DMS153 treated with DMSO at 0.1 percent for 48 hours (cell line): ENCODE measurements around the gene RCAN1.
"Not testable (repeated sequence)": the region's sequence is repeated elsewhere in the genome, so short reads cannot be mapped to it uniquely, and the experiment has no call there.

Experiments
- DNase-seq: peaks from one replicate; lab custom pipeline; 2025; ENCODE audit not compliant: unreplicated experiment; lab: John Stamatoyannopoulos, UW

Gene RCAN1

GRCh38 chr21:34519016-34519415, 95.9 kb downstream of the RCAN1 start:
- DNase-seq: no peak

GRCh38 chr21:34518301-34518700, 96.6 kb downstream of the RCAN1 start:
- DNase-seq: no peak

GRCh38 chr21:34517491-34518245, 97.2 kb downstream of the RCAN1 start:
- no peak for DNase-seq

DNA sequence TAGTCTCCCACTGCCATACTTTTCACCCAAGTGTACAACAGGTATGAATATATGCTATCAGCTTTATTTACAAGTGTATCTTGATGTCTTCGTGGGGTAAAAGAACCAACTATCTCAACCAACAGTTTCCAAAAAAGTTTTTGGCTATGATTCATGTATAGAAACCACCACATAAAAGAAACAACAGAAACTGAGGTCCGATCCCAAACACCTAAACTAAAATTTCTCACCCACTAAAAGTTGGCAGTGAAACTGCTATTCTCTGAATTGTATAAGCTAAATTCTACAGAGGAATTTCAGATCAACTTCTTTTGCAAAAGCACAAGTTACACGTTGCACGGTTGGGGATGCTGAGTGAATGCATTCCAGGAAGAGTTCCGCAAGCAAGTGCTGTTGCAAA, 97.9 kb downstream of the RCAN1 start:
- DNase-seq: no peak

- no peak for DNase-seq
Observed at GRCh38 chr21:34514576-34515115, 100.3 kb downstream of the RCAN1 start.

- no peak for DNase-seq
Observed at GRCh38 chr21:34513129-34513675, 101.7 kb downstream of the RCAN1 start.

DNA sequence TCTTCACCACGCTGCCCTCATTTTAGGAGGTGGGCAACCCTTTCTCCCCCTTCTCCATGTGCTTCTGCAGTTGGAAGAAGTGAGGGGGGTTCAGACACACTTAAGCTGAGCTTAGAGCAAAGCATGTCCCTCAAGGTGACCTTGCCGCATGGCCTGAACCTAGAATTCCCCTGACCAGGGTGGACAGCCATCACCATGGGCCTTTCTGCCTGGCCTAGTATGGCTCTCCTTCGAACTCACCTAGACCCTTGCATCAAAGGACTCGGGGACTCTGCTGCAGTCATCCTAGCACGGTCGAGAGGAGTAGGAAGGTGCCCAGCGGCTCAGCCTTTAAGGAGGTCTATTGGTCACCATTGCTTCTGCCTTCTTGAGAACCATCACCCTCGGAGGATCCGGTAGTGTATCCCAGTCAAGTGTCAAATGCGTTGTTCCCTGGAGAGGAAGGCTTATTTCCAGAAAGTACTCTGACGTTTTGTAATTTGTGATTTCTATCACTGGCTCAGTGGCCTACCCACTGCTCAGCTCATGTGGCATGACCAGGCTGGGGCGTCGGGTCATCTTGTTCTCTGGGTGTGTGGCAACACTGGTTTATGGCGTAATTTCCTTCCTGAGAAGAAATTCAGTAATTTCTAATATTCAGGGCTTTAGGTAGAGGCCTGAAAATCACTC, 103.0 kb downstream of the RCAN1 start, which contains the start of gene KCNE1:
Gene KCNE1 (minus strand): TSS at position 424 of the 669 bp plus-strand sequence. CDS start 62,576 bp downstream, outside the sequence.
- no peak for DNase-seq

DNA sequence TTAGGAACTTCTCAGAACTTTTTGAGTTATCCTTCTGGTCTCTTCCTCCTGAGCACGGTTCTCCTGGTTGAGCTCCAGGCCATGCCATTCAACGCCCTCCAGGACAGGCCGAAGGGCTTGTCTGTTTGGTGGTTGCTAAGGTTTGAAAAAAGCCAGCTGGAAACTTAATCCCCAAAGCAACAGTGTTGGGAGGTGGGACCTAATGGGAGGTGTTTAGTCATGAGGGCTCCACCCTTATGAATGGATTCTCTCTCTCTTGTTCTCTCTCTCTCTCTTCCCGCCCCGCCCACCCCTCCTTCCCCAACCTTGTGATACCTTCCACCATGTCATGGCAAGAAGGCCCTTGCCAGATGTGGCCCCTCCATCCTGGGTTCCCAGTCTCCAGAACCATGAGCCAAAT, 103.7 kb downstream of the RCAN1 start:
- DNase-seq: no peak

DNA sequence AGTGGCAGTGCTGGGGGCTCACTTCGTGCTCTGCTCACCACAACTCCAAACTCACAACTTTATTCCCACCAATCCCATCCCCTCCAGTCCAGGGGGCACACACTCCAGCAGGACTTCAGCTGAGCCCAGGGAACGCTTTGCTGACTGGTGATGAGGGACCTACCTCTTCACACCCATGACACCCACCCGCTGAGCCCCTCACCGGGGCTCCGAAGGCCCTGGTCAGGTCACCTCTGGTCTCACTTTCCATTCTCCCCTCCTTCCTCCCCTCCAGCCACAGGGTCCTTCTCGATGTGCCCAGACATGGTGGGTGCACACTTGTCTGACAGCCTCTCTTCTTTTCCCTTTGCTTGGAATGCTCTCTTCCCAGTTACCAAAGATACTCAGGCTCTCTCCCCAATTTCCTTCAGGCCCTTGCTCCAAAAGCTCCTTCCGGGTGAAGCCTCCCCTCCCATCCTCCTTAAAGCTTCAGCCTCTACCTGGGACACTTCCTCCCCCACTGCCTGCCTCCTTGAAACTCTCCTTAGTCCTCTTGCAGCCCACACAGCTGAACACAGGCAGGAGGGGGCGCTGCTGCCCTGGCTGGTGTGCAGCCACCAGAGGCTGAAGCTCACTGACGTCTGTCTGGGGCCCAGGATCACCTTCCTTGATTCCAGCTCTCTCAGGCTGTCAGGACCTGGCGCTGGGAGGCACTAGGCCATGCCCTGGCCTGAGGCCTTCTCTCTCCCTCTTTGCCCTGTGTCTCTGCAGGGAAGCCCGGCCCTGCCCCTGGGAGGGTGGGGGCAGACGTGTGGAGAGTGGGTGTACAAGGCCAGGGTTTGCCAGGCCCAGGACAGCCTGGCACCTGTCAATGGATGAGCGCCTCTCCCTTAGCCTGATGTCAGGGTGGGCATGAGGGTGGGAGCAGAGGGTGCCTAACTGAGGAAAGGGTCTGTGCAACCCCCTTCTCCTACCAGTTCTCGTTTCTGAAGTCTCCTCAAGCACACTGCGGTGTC, 104.5 kb downstream of the RCAN1 start:
- DNase-seq: peak; percentile 6

GRCh38 chr21:34509151-34509550, 105.8 kb downstream of the RCAN1 start:
- DNase-seq: no peak

- no peak for DNase-seq
Observed at GRCh38 chr21:34504595-34504994, 110.3 kb downstream of the RCAN1 start.

DNA sequence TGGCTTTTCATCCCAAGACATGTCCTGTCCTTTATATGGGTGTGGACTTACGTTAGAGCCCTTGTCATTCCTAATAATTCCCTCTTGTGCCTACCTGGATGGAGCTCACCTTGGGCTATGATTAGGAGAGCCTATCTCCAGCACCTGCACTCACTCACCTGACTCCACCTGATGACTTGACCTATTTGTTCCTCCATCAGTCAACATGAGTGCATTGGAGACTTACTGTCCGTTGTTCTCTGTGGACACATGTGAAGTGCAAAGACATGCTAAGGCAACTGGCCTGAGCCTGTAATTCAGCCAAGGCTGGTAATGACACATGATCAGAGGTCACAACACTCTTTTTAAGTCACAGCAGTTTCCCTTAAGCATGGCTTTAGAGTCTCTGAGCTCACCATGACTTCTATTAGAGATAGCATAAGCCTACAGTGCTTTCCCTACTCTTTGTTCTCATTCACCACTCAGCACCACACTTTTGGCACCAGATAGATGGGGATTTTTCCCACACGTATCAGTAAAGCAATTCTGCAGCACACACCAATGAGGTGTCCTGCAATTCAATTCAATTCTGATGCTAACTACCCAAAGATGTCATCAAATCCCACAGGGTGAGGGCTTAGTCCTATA, 112.3 kb downstream of the RCAN1 start:
- DNase-seq: no peak

DNA sequence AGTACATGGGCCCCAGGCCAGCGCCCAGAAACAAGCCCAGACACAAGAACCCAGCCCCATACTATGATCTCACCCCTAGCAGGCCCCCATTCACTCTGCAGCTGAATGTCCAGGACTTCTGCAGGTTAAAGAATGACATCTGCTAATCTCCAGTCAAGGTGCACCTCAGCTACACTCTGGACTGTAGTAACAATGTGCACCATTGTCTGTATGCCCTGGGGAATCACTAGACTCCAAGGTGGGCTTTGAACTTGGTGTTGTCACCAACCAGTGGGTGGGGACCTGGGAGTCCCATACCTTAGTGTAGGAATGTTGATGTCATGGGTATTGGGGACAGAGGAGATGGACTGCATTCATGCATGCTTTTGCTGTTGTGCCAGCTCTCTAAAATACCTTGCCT, 113.2 kb downstream of the RCAN1 start:
- no peak for DNase-seq

DNA sequence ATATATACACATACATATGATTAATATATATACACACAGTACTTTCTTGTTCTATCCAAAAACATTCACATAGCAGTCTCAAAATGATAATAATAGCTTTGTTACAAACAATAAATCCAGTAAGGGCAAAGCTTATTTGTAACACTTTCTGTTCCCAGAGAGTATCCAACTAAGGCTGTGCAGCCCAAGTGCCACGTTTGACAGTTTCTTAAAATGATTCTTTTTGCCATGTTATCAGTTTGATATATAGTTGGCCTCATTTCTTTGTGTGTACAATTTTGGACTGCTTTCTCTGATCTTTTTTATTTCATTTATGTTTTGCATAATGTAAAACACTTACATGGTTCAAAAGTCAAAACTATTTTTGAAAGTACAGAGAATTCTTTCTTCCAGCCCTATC, 114.7 kb downstream of the RCAN1 start:
- DNase-seq: no peak

DNA sequence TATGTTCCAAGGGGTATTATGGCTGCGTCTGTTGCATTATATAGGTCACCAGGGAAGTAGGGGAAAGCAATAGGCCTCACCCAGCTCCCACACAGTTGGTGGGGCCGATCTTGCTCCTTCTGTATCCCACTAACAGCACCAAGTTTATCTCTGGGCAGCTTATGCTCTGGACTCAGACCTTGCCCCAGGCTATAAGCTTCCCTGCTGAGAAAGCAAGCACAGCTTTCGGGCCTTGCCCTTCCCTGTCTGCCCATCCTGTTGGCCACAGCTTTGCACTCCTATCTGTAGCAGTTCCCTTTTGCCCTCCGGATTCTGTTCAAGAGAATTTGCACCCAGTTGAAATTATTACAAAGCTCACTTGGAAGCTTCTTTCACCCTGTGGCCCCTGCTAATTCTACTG, 115.8 kb downstream of the RCAN1 start:
- no peak for DNase-seq

DNA sequence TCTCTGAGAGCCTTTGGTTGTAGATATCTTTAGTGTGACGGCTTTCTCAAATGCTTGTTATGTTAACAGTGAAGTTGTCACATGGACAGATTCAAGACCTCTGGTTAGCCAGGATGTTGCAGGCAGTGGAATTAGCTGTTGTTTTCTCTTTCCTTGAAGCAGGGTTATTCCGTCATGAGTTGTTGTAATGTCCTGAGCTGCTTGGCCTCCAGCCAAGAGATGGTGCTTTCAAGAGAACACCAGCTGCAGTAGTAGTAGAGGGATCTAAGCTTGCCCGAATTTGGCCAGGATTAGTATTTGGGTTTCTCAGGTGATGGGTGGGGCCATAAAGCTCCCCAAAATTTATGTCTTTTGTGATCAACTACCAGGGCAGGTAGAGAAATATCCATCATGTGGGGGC, 116.3 kb downstream of the RCAN1 start:
- no peak for DNase-seq

DNA sequence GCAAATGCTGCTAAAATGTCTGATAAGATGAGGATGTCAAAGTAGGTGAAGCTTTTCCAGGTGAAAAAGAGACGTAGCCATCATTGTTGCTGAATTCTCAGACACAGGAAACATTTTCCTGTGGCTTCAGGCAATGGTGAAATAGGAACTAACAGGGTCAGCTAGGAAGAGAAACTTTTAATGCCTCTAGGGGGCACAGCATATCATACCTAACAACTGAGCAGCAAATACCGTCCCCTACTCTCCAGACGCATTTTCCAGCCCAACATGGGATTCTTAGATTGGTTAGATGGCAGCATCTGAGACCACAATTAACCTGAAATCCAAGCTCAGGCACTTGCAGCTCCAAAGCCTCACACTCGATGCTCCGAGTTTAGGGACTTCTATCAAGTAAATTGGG, 131.1 kb downstream of the RCAN1 start:
- not testable (repeated sequence) for DNase-seq

DNA sequence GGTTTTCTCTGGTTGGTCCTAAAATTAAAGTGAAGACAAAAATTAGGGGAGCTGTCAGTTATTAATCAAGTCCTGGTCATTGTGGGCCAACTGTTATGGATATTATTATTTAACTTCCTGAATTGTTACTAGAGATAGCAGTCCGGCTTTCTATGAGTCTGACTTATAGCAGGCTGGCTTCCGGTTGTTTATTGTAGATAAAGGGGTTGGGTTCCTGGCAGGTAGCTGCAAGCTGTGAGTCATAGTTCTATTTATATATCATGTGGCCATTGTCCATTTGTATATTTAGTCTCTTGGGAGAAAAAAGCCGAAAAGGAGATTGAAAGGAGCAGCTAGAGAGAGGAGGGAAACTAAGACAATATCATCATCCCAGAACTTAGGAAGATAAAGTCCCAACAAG, 131.5 kb downstream of the RCAN1 start:
- DNase-seq: not testable (repeated sequence)

- not testable (repeated sequence) for DNase-seq
Observed at GRCh38 chr21:34467333-34467732, 147.6 kb downstream of the RCAN1 start.
